ENCODE data around the gene ICAM5. TPM values are rescaled to one million over a fixed set of nuclear protein-coding genes. Genes with fewer than 3 reads are reported as not detected.
A peak's percentile ranks its signal among the peaks of the same experiment; 100 is the strongest.

Gene ICAM5
- total and polyA plus RNA-seq, 8 donors = 0.08 to 0.30 (median 0.21) TPM; not detected in 1

DNA sequence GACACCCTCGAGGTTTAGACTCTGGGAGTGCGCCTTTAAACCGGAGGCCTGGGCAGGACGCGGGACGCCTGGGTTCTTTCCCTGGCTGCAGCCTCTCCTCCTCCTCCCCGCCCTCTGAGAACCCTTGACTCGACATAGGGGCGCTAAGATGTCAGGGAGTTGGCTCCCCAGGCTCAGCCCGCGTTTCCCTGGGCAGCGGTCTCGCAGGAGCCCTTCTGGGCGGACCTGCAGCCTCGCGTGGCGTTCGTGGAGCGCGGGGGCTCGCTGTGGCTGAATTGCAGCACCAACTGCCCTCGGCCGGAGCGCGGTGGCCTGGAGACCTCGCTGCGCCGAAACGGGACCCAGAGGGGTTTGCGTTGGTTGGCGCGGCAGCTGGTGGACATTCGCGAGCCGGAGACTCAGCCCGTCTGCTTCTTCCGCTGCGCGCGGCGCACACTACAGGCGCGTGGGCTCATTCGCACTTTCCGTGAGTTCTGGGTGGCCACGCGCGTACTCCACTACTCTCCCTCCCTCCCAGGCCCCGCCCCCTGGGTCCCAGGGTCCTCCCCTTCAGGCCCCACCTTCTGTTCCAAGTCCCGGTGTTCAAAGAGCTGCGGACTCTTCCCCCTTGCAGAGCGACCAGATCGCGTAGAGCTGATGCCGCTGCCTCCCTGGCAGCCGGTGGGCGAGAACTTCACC lies 1.3 kb downstream of the ICAM5 start:
- TF ChIP-seq CTCF (IDR thresholded peaks at IDR 0.05) = no peak
- peaks cover 11 to 29% (median 17%) of the 10 kb centered on the region in 3 donors for H3K4me1 ChIP-seq
- intact Hi-C loops (cut with DNase I) = no loop called here
- no peak overlapping the region for H3K27ac ChIP-seq
- no peaks in the 10 kb centered on the region for H3K36me3 ChIP-seq
- FAIRE-seq (no peak), DNase-seq (peak in 2 of 6 donors; percentile 35 to 71), ATAC-seq (peak in 3 of 4 donors; percentile 32 to 38 (median 32))
- H3K9me3 ChIP-seq = no peaks in the 10 kb centered on the region
- H3K4me3 ChIP-seq = peak overlapping the region in 2 of 4 donors; percentile 26 to 48
- peaks cover 0 to 45% (median 11%) of the 10 kb centered on the region in 4 donors for H3K27me3 ChIP-seq
- 1 to 3% methylated on average over 57 of the region's 57 CpGs for WGBS, 2 donors

DNA sequence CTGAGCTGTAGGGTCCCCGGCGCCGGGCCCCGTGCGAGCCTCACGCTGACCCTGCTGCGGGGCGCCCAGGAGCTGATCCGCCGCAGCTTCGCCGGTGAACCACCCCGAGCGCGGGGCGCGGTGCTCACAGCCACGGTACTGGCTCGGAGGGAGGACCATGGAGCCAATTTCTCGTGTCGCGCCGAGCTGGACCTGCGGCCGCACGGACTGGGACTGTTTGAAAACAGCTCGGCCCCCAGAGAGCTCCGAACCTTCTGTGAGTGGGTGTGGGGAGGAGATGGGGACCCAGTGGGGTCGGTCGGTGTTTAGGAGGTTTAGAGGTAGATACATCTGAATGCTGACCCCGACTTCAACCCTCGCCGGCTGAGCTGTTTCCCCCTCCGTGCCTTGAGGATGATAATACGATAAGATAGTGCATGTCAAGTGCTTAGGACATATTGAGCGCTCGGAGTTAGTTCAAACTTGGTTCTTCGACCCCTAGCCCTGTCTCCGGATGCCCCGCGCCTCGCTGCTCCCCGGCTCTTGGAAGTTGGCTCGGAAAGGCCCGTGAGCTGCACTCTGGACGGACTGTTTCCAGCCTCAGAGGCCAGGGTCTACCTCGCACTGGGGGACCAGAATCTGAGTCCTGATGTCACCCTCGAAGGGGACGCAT lies 1.9 kb downstream of the ICAM5 start:
- WGBS, 2 donors = 1 to 2% methylated on average over 49 of the region's 49 CpGs
- H3K27ac ChIP-seq = no peak overlapping the region
- ATAC-seq (peak; percentile 3 to 10 (median 6)), FAIRE-seq (no peak), DNase-seq (peak in 2 of 6 donors; percentile 70)
- TF ChIP-seq CTCF (IDR thresholded peaks at IDR 0.05) = no peak
- H3K9me3 ChIP-seq = no peaks in the 10 kb centered on the region
- H3K4me1 ChIP-seq = peaks cover 11 to 28% (median 17%) of the 10 kb centered on the region in 3 donors
- H3K36me3 ChIP-seq = no peaks in the 10 kb centered on the region
- H3K4me3 ChIP-seq = peak overlapping the region in 2 of 4 donors; percentile 26 to 48
- intact Hi-C loops (cut with DNase I) = no loop called here
- peaks cover 0 to 47% (median 11%) of the 10 kb centered on the region in 4 donors for H3K27me3 ChIP-seq

DNA sequence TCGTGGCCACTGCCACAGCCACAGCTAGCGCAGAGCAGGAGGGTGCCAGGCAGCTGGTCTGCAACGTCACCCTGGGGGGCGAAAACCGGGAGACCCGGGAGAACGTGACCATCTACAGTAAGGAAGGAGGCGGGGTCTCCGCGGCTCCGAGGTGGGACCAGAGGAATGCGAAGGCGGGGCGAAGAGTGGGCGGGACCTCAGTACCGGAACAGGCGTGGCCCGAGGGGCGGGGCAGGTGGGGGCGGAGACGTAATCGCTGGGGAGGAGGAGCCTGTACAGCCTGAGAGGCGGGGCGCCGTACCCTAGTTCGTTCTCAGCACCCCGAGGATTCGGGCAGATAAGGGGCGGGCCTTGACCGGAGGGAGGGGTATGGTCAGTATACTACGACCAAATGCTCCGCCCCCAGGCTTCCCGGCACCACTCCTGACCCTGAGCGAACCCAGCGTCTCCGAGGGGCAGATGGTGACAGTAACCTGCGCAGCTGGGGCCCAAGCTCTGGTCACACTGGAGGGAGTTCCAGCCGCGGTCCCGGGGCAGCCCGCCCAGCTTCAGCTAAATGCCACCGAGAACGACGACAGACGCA lies 2.5 kb downstream of the ICAM5 start:
- peaks cover 0 to 47% (median 11%) of the 10 kb centered on the region in 4 donors for H3K27me3 ChIP-seq
- H3K4me3 ChIP-seq = peak overlapping the region in 2 of 4 donors; percentile 26 to 48
- ATAC-seq = peak; percentile 72 to 85 (median 79)
- TF ChIP-seq CTCF (IDR thresholded peaks at IDR 0.05) = no peak
- H3K36me3 ChIP-seq = no peaks in the 10 kb centered on the region
- no peak for FAIRE-seq
- WGBS, 2 donors = 2% methylated on average over 42 to 45 of the region's 45 CpGs
- H3K4me1 ChIP-seq = peaks cover 11 to 22% (median 17%) of the 10 kb centered on the region in 3 donors
- no peaks in the 10 kb centered on the region for H3K9me3 ChIP-seq
- DNase-seq = peak; percentile 56 to 91 (median 82)
- H3K27ac ChIP-seq = no peak overlapping the region
- intact Hi-C loops (cut with DNase I) = no loop called here

- H3K9me3 ChIP-seq = no peaks in the 10 kb centered on the region
- ATAC-seq (no peak), FAIRE-seq (no peak), DNase-seq (peak in 1 of 6 donors; percentile 76)
- H3K27ac ChIP-seq = no peak overlapping the region
- 9 to 15% methylated on average over 55 to 56 of the region's 56 CpGs for WGBS, 2 donors
- intact Hi-C loops (cut with DNase I) = no loop called here
- H3K4me3 ChIP-seq = peak overlapping the region in 2 of 4 donors; percentile 26 to 48
- TF ChIP-seq CTCF (IDR thresholded peaks at IDR 0.05) = no peak
- no peaks in the 10 kb centered on the region for H3K36me3 ChIP-seq
- peaks cover 0 to 42% (median 7%) of the 10 kb centered on the region in 4 donors for H3K27me3 ChIP-seq
- peaks cover 11 to 21% (median 17%) of the 10 kb centered on the region in 3 donors for H3K4me1 ChIP-seq
Observed at GRCh38 chr19:10292789-10293636, 3.3 kb downstream of the ICAM5 start.

Measured in pancreas (tissue), 10 donors.